ENCODE results near the gene PIEZO1. TPM values are rescaled to one million over a fixed set of nuclear protein-coding genes. Genes with fewer than 3 reads are reported as not detected.

PIEZO1 gene, protein sequence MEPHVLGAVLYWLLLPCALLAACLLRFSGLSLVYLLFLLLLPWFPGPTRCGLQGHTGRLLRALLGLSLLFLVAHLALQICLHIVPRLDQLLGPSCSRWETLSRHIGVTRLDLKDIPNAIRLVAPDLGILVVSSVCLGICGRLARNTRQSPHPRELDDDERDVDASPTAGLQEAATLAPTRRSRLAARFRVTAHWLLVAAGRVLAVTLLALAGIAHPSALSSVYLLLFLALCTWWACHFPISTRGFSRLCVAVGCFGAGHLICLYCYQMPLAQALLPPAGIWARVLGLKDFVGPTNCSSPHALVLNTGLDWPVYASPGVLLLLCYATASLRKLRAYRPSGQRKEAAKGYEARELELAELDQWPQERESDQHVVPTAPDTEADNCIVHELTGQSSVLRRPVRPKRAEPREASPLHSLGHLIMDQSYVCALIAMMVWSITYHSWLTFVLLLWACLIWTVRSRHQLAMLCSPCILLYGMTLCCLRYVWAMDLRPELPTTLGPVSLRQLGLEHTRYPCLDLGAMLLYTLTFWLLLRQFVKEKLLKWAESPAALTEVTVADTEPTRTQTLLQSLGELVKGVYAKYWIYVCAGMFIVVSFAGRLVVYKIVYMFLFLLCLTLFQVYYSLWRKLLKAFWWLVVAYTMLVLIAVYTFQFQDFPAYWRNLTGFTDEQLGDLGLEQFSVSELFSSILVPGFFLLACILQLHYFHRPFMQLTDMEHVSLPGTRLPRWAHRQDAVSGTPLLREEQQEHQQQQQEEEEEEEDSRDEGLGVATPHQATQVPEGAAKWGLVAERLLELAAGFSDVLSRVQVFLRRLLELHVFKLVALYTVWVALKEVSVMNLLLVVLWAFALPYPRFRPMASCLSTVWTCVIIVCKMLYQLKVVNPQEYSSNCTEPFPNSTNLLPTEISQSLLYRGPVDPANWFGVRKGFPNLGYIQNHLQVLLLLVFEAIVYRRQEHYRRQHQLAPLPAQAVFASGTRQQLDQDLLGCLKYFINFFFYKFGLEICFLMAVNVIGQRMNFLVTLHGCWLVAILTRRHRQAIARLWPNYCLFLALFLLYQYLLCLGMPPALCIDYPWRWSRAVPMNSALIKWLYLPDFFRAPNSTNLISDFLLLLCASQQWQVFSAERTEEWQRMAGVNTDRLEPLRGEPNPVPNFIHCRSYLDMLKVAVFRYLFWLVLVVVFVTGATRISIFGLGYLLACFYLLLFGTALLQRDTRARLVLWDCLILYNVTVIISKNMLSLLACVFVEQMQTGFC (N-terminal part only)
- 205 and 395 TPM in 2 replicates for total RNA-seq

DNA sequence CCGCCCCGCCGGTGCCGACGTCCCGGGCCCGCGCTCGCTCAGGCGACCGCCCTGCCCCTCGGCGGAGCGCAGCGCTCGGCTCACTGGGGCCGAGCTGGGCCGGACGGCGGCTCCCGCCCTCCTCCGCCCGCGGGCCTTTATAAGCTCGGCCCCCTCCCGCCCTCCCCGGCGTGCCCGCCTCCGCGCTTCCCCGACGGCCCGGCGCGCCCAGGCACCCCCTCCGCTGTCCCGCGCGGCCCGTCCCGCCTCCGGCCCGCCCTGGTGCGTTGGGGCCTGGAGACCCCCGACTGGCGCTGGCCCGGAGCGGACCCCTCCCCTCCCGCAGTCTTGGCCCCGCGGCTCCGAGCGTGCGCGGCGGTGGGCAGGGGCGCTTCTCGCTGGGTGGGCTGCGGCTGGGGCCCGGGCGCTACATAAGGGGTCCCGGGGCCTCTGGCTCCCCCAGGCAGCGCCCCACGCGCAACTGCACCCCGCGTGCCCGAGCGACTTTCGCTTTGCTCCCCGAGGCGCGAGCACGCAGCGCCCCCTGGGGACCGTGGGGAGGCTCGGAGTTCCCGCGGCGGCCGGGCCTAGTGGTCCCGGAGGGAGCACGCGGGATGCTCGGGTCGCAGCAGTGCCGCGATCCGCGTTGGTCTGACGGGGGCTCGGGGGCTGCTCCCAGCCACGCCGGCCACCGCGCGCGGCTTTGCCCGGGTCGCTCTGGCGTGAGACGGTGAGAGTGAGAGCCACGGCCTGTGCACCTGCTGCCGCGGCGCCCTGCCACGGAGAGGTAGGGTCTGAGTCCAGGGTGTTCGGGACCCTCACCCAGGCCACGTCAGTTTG, at the start of gene PIEZO1:
PIEZO1 (minus strand) TSS at position 115 of the 819 bp plus-strand sequence. CDS start 256 bp downstream, outside the sequence.

DNA sequence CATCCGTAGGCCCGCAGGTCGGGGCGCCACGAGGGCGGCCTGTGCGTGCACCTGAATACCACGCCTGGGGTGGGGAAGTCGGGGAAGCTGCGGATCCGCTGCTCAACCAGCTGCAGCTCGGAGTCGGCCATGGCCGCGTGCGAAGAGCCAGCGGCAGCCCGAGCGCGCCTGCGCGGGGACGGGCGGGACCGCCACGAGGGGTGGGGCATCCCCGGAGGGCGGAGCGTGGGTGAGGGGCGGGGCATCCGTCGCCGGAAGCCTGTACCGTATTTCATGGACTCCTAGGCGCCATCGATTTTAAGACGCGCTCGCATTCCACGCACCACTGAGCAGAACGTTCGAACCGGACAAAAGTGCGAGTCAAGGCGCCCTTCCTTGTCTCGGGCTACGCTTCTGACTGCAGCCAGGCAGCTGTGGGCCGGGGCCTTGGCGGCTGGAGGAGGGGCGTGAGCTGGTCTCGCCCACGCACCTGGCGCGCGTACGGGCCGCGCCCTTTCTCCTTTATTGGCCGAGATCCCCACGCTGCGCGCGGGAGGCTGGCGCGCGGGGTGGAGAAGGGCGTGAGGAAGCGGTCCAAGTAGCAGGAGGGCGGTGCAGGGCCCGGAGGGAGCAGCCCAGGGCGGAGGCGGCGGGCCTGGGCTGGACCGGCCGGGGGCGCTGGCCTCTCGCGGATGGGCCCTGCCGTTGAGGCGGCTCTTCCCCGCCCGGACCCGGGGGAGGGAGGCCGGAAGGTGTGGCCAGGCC, 26.9 kb upstream of the PIEZO1 start, which contains the start of gene APRT:
APRT (minus strand) TSS at position 160 of the 744 bp plus-strand sequence; CDS start at position 131, 29 bp downstream.

DNA sequence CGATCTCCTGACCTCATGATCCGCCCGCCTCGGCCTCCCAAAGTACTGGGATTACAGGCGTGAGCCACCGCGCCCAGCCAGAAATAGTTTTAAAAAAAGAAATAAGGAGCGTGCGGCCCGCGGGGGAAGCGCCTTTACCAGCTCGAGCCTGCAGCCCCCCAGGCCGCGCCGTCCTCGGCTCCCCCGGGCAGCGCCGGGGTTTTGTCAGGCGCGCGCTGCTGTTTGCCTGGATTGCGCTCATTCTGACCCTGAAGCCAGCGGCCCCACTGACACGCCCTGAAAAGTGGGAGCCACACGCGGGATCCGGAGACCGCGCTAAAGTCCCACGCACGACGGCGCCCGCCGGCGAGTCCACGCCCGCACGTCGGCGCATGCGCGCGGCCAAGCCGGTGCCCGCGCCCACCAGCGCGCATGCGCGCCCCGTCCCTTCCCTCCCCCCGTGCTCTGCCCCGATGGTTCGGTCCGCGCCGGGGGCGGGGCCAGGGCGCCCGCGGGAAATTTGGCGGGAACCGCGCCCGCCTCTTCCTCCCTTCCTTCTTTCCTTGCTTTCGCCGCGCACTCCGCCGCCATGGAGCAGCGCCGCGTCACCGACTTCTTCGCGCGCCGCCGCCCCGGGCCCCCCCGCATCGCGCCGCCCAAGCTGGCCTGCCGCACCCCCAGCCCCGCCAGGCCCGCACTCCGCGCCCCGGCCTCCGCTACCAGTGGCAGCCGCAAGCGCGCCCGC, 18.4 kb upstream of the PIEZO1 start, which contains the start of gene CDT1:
CDT1 (plus strand) TSS at position 526 of the 724 bp plus-strand sequence; CDS start at position 569, 43 bp downstream.

DNA sequence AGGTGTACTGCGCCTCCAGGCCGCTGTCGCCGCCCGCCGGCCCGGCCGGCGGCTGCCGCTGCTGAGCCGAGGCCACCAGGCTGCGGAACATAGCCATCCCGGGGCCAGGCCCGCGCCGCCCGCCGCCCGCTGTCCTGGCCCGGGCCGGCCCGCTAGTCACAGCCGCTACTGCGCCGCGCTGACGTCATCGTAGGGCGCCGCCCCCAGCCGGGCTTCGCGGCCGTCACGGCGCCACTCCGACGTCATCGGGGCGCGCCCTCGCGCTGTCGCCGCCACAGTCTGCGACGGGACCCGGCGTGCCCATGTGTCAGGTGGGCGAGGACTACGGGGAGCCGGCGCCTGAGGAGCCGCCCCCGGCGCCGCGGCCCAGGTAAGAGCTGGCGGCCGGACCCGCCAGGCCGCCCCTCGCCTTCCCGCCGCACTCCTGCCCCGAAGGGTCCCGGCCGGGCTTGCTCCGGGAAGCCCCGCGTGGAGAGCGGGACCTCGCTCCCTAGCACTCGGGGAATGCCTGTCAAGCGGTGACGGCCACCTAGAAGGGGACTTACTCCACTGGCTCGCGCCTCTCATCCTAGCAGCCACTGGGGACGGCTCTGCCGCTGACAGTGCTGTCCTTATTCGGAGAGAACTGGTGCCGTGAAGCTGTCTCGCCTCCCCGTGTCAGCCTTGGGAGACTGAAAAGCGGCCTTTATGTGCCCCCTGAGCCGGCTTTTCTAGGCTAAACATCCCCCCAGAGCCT, 78.6 kb downstream of the PIEZO1 start, which contains the start of the genes CTU2 and RNF166:
CTU2 (plus strand) TSS at position 275 of the 736 bp plus-strand sequence; CDS start at position 303, 28 bp downstream.
RNF166 (minus strand) TSS at position 180 of the 736 bp plus-strand sequence; CDS start at position 97, 83 bp downstream.

DNA sequence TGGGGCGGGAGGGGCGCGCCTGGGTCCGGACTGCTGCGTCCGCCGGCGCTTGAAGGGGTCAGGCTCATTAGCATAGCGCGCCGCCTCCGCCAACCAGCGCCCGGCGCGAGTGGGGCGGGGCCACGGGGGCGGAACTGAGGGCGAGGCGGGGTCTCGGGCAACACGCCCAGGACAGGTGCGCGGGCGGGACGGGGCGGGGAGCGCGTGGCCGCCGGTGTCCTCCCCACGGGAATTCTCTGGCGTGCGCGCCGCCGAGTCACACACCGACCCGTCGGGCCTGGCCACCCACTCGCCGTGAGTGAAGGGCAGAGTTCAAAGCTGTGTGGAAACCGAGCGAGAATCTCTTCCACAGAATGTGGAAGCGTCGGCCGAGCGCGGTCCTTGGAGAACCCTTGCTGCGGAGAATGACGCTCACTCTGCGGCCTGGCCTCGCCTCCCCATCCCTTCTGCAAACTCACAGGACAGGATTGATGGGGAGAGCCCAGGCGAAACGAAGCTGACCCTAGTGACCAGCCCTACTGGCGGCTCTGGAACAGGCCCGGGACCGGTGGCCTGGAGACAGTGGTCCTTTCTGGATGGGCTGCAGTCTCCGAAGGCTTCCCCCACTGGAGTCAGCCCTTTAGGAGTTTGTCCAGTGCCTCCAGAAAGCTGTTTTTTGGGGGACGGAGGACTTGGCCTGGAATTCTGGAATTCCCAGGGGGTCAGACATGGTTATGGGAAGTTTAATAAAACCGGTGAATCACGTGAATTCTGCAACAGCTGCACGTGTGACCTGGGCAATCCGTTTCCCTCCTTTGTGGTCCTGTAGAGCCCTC, 98.4 kb downstream of the PIEZO1 start, which contains the start of gene SNAI3:
SNAI3 (minus strand) TSS at position 69 of the 815 bp plus-strand sequence. CDS start 101 bp downstream, outside the sequence.

Other genes with a start within 250 kb of the PIEZO1 start
- gene ZC3H18, start 214.8 kb downstream of the PIEZO1 start, total RNA-seq = 10.9 and 13.9 TPM in 2 replicates
- 0.09 TPM in 1 of 2 replicates, not detected in the other for gene IL17C, start 146.6 kb downstream of the PIEZO1 start, total RNA-seq
- 114 and 129 TPM in 2 replicates for gene CYBA, start 134.2 kb downstream of the PIEZO1 start, total RNA-seq
- gene MVD, start 122.1 kb downstream of the PIEZO1 start, total RNA-seq = 36.1 and 36.8 TPM in 2 replicates
- gene SNAI3, start 98.7 kb downstream of the PIEZO1 start, total RNA-seq = under 0.01 and 0.09 TPM in 2 replicates
- 15.9 and 19.5 TPM in 2 replicates for gene RNF166, start 78.8 kb downstream of the PIEZO1 start, total RNA-seq
- 24.8 TPM in 2 replicates for gene CTU2, start 78.7 kb downstream of the PIEZO1 start, total RNA-seq
- 4.0 and 7.5 TPM in 2 replicates for gene CDT1, start 18.6 kb upstream of the PIEZO1 start, total RNA-seq
- 102 and 118 TPM in 2 replicates for gene APRT, start 26.7 kb upstream of the PIEZO1 start, total RNA-seq
- gene GALNS, start 71.7 kb upstream of the PIEZO1 start, total RNA-seq = 10.8 and 21.0 TPM in 2 replicates
- 44.1 and 79.7 TPM in 2 replicates for gene TRAPPC2L, start 71.9 kb upstream of the PIEZO1 start, total RNA-seq
- gene PABPN1L, start 81.4 kb upstream of the PIEZO1 start, total RNA-seq = not detected in 2 replicates
- not detected in 2 replicates for gene CBFA2T3, start 192.0 kb upstream of the PIEZO1 start, total RNA-seq